ENCODE measurements around the gene EIF3D. TPM values are rescaled to one million over a fixed set of nuclear protein-coding genes. Genes with fewer than 3 reads are reported as not detected.
A peak's percentile ranks its signal among the peaks of the same experiment; 100 is the strongest.
"Not testable (repeated sequence)": the region's sequence is repeated elsewhere in the genome, so short reads cannot be mapped to it uniquely, and the experiment has no call there.

The EIF3D gene
- total RNA-seq, 1 donor, result 393 TPM

DNA sequence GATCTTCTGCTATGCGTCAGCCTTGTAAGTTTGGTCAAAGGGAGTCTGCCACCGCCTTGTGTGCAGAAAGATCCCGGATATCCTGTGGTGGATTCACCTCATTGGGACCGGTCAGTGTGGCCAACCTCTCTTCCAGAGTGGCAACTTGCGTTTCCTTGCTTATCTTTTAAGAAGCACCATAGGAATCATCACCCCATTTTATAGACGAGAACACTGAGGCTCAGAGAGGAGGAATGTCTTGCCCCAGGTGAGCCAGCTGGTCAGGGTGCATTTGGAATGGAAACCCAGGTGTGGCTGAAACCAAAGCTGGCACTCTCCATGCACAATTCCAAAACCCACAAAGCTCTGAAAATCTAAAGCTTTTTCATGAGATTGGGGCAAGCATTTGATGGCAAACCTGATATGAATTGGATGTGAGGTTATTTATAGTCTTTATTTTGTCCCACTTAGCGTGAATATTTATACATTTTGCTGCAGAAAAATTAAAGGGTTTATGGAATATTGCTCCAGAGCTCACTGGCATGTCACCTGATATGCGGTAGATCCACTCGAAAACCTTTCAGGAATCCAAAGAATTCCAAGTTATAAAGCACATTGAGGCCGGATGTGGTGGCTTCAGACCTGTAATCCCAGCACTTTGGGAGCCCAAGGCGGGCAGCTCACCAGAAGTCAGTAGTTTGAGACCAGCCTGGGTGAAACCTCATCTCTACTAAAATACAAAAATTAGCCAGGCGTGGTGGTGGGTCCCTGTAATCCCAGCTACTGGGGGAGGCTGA is 12.1 kb upstream of the EIF3D start:
- DNase-seq (ENCODE audit: insufficient read length, low spot score, missing footprints), result no peak
- Histone ChIP-seq H3K4me3 (ENCODE audit: insufficient read depth, low read length) (no peak overlapping the region), H4K20me1 (ENCODE audit: insufficient read depth, low read length) (no peaks in the 10 kb centered on the region), H3K4me1 (ENCODE audit: insufficient read depth, low read length) (peaks cover 21% of the 10 kb centered on the region), H3K27me3 (ENCODE audit: insufficient read depth, low read length) (peaks cover 8% of the 10 kb centered on the region), H3K79me2 (ENCODE audit: insufficient read depth, low read length) (no peaks in the 10 kb centered on the region), H3K4me2 (ENCODE audit: insufficient read depth, low read length) (no peak overlapping the region), H3K9me3 (ENCODE audit: low read depth, low read length) (no peaks in the 10 kb centered on the region), H3K36me3 (ENCODE audit: insufficient read depth, low read length) (no peaks in the 10 kb centered on the region), H3K27ac (ENCODE audit: low read depth, low read length) (peak overlapping the region; percentile 94), H2AFZ (ENCODE audit: low read length) (no peak overlapping the region)
- TF ChIP-seq, protein P1, sequence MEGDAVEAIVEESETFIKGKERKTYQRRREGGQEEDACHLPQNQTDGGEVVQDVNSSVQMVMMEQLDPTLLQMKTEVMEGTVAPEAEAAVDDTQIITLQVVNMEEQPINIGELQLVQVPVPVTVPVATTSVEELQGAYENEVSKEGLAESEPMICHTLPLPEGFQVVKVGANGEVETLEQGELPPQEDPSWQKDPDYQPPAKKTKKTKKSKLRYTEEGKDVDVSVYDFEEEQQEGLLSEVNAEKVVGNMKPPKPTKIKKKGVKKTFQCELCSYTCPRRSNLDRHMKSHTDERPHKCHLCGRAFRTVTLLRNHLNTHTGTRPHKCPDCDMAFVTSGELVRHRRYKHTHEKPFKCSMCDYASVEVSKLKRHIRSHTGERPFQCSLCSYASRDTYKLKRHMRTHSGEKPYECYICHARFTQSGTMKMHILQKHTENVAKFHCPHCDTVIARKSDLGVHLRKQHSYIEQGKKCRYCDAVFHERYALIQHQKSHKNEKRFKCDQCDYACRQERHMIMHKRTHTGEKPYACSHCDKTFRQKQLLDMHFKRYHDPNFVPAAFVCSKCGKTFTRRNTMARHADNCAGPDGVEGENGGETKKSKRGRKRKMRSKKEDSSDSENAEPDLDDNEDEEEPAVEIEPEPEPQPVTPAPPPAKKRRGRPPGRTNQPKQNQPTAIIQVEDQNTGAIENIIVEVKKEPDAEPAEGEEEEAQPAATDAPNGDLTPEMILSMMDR (IDR thresholded peaks at IDR 0.05; ENCODE audit: extremely low read depth, low read depth, low read length), result no peak

DNA sequence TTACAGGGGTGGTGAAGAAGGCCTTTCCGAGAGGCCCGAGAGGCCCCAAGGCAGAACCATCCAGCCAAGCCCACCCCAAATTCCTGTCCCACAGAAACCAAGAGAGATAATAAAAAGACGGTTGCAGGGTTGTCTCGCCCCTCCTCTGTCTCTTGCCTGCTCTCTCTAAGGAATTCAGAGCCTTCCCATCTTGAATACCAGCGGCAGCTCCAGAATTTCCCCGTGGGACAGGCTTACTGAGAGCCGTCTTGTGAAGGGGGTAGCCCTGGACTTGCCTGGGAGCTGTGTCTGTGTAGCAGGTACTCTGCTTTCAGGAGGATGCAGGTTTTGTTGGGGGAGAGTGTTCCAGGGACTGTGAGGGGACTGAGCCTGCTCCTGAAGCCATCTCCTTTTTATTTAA is 9.6 kb upstream of the EIF3D start:
- peak overlapping the region; percentile 74 for H2AFZ ChIP-seq (ENCODE audit: low read length)

DNA sequence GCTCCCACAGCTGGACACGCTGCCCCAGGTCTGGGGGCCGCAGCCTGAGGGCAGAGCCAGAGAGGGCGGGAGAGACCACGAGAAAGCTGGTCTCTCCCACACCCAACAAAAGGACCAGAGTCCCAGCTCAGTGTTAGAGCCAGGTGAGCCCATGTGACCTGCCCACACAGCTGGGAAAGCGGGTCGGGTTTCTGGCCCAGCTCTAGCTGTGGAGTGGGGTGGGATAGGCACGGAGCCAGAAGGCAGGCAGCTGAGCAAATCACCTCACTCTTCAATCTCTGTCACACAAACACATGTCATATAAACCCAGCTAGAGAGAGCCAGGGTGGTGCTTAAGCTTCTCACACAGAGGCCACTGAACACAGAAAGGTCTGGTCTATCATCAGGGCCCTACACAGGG is 7.8 kb upstream of the EIF3D start:
- H3K9me3 ChIP-seq (ENCODE audit: low read depth, low read length), result no peaks in the 10 kb centered on the region
- TF ChIP-seq, protein P1 (IDR thresholded peaks at IDR 0.05; ENCODE audit: extremely low read depth, low read depth, low read length), result no peak
- H3K4me2 ChIP-seq (ENCODE audit: insufficient read depth, low read length), result no peak overlapping the region
- peaks cover 8% of the 10 kb centered on the region for H3K27me3 ChIP-seq (ENCODE audit: insufficient read depth, low read length)
- no peak for DNase-seq (ENCODE audit: insufficient read length, low spot score, missing footprints)
- no peaks in the 10 kb centered on the region for H3K36me3 ChIP-seq (ENCODE audit: insufficient read depth, low read length)
- H3K4me3 ChIP-seq (ENCODE audit: insufficient read depth, low read length), result no peak overlapping the region
- H4K20me1 ChIP-seq (ENCODE audit: insufficient read depth, low read length), result no peaks in the 10 kb centered on the region
- H2AFZ ChIP-seq (ENCODE audit: low read length), result no peak overlapping the region
- H3K4me1 ChIP-seq (ENCODE audit: insufficient read depth, low read length), result peaks cover 2% of the 10 kb centered on the region
- no peaks in the 10 kb centered on the region for H3K79me2 ChIP-seq (ENCODE audit: insufficient read depth, low read length)
- H3K27ac ChIP-seq (ENCODE audit: low read depth, low read length), result no peak overlapping the region

More for the DNA sequence above, 9.6 kb upstream of the EIF3D start:
- H3K9me3 ChIP-seq (ENCODE audit: low read depth, low read length), result no peaks in the 10 kb centered on the region
- no peak for DNase-seq (ENCODE audit: insufficient read length, low spot score, missing footprints)
- H3K27ac ChIP-seq (ENCODE audit: low read depth, low read length), result no peak overlapping the region
- peaks cover 8% of the 10 kb centered on the region for H3K27me3 ChIP-seq (ENCODE audit: insufficient read depth, low read length)
- H3K4me1 ChIP-seq (ENCODE audit: insufficient read depth, low read length), result peaks cover 10% of the 10 kb centered on the region
- no peak overlapping the region for H3K4me2 ChIP-seq (ENCODE audit: insufficient read depth, low read length)
- TF ChIP-seq, protein P1 (IDR thresholded peaks at IDR 0.05; ENCODE audit: extremely low read depth, low read depth, low read length), result no peak
- no peaks in the 10 kb centered on the region for H3K79me2 ChIP-seq (ENCODE audit: insufficient read depth, low read length)
- no peaks in the 10 kb centered on the region for H4K20me1 ChIP-seq (ENCODE audit: insufficient read depth, low read length)
- H3K36me3 ChIP-seq (ENCODE audit: insufficient read depth, low read length), result no peaks in the 10 kb centered on the region
- H3K4me3 ChIP-seq (ENCODE audit: insufficient read depth, low read length), result no peak overlapping the region

DNA sequence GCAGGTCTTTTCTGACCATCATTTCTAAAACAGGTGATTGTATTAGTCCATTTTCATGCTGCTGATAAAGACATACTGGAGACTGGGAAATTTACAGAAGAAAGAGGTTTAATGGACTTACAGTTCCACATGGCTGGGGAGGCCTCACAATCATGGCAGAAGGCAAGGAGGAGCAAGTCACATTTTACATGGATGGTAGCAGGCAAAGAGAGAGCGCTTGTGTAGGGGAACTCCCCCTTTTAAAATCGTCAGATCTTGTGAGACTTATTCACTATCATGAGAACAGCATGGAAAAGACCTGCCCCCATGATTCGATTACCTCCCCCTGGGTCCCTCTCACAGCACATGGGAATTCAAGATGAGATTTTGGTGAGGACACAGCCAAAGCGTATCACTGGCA is 4.4 kb upstream of the EIF3D start:
- H3K27ac ChIP-seq (ENCODE audit: low read depth, low read length); H3K4me3 ChIP-seq (ENCODE audit: insufficient read depth, low read length); H3K27me3 ChIP-seq (ENCODE audit: insufficient read depth, low read length); H2AFZ ChIP-seq (ENCODE audit: low read length); H4K20me1 ChIP-seq (ENCODE audit: insufficient read depth, low read length); H3K4me1 ChIP-seq (ENCODE audit: insufficient read depth, low read length); H3K4me2 ChIP-seq (ENCODE audit: insufficient read depth, low read length); DNase-seq (ENCODE audit: insufficient read length, low spot score, missing footprints); H3K36me3 ChIP-seq (ENCODE audit: insufficient read depth, low read length); H3K9me3 ChIP-seq (ENCODE audit: low read depth, low read length); H3K79me2 ChIP-seq (ENCODE audit: insufficient read depth, low read length): not testable (repeated sequence)

Measured in osteoblast (primary cell).